Breast epithelium (tissue), 3 donors: Measurements from ENCODE around the gene ZSCAN25.

ENCODE experiments used
- CTCF ChIP-seq, 3 donors: fragments of 450-650 bp; IDR thresholded peaks; one replicate each; pipeline ENCODE4 v1.5.1; 2016 to 2017; ENCODE audit warnings: antibody characterized with exemption in 3 of 3, mild to moderate bottlenecking in 3 of 3, moderate library complexity in 3 of 3
- POLR2A ChIP-seq: fragments of 450-650 bp; IDR thresholded peaks from one replicate; pipeline ENCODE4 v1.6.1; 2016; ENCODE audit warnings: antibody characterized with exemption, mild to moderate bottlenecking, moderate library complexity

GRCh38 chr7:99618726-99619125 is 2.0 kb downstream of the ZSCAN25 start:
- TF ChIP-seq CTCF (IDR thresholded peaks at IDR 0.05) (no peak), POLR2A (no peak)
